HT-29 (cell line): Measurements from ENCODE around the gene NHERF1. TPM values are rescaled to one million over a fixed set of nuclear protein-coding genes. Genes with fewer than 3 reads are reported as not detected.

Experiments
- DNase-seq: peaks from one replicate; pipeline ENCODE4 v3.0.0-alpha.2; 2015; ENCODE audit warnings: low spot score
- total RNA-seq: library from RNA; depleted of rRNA; stranded (reverse); fragments of >200 nt; shearing (Covaris generic); gene quantifications from 2 replicates; pipeline ENCODE4 v1.2.3, GENCODE V29; 2014

NHERF1 gene
- total RNA-seq, 1 experiment from 2014 or later, result 304 TPM

GRCh38 chr17:74749279-74750038 lies 1.0 kb downstream of the NHERF1 start:
- DNase-seq, result peak; percentile 25

GRCh38 chr17:74750039-74750326 lies 1.6 kb downstream of the NHERF1 start:
- DNase-seq, result peak; percentile 67

GRCh38 chr17:74750327-74751069 lies 2.1 kb downstream of the NHERF1 start:
- peak; percentile 90 for DNase-seq

- DNase-seq, result no peak
These were observed 4.0 kb downstream of the NHERF1 start for GRCh38 chr17:74752415-74752814.

- no peak for DNase-seq
These were observed 4.5 kb downstream of the NHERF1 start for GRCh38 chr17:74752822-74753401.

GRCh38 chr17:74754832-74755231 lies 6.4 kb downstream of the NHERF1 start:
- DNase-seq, result no peak

GRCh38 chr17:74755533-74755932 lies 7.1 kb downstream of the NHERF1 start:
- no peak for DNase-seq

- DNase-seq, result no peak
These were observed 8.5 kb downstream of the NHERF1 start for GRCh38 chr17:74756891-74757290.

GRCh38 chr17:74757502-74757901 lies 9.1 kb downstream of the NHERF1 start:
- peak; percentile 66 for DNase-seq

- DNase-seq, result peak; percentile 66
These were observed 9.8 kb downstream of the NHERF1 start for GRCh38 chr17:74757931-74758847.

GRCh38 chr17:74758848-74759168 lies 10.4 kb downstream of the NHERF1 start:
- peak; percentile 29 for DNase-seq

GRCh38 chr17:74759243-74759801 lies 10.9 kb downstream of the NHERF1 start:
- peak; percentile 52 for DNase-seq

GRCh38 chr17:74759941-74760340 lies 11.5 kb downstream of the NHERF1 start:
- peak; percentile 83 for DNase-seq

- no peak for DNase-seq
These were observed 12.1 kb downstream of the NHERF1 start for GRCh38 chr17:74760404-74761105.

GRCh38 chr17:74761419-74761818 lies 13.0 kb downstream of the NHERF1 start:
- no peak for DNase-seq

GRCh38 chr17:74761931-74762330 lies 13.5 kb downstream of the NHERF1 start:
- no peak for DNase-seq

GRCh38 chr17:74763565-74764387 lies 15.3 kb downstream of the NHERF1 start:
- no peak for DNase-seq

- no peak for DNase-seq
These were observed 16.4 kb downstream of the NHERF1 start for GRCh38 chr17:74764751-74765286.

GRCh38 chr17:74766413-74766812 lies 18.0 kb downstream of the NHERF1 start:
- DNase-seq, result no peak

GRCh38 chr17:74767111-74767516 lies 18.7 kb downstream of the NHERF1 start:
- DNase-seq, result no peak
